Measurements from ENCODE around the gene ABTB2. TPM values are rescaled to one million over a fixed set of nuclear protein-coding genes. Genes with fewer than 3 reads are reported as not detected.

Gene ABTB2
- total and polyA plus RNA-seq, 4 donors, result 0.73 to 3.3 (median 2.7) TPM

DNA sequence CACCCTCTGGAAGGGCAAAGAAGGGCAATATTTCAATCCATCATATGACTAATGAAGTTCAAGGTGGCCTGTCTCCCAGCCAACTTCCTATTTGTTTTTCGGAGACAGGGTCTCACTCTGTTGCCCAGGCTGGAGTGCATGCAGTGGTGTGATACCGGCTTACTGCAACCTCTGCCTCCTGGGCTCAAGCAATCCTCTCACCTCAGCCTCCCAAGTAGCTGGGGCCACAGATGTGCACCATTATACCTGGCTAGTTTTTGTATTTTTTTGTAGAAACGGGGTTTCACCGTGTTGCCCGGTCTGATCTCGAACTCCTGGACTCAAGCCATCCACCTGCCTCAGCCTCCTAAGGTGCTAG lies 13.4 kb downstream of the ABTB2 start:
- no peak for ATAC-seq (ENCODE audit: insufficient read depth, low FRiP score)
- H3K27ac ChIP-seq (ENCODE audit: low read depth in 1 of 2, low read length in 1 of 2), result no peak overlapping the region
- H3K9ac ChIP-seq (ENCODE audit: insufficient read depth in 1 of 2, low read length in 2 of 2), result no peak overlapping the region
- no peaks in the 10 kb centered on the region for H3K27me3 ChIP-seq (ENCODE audit: control insufficient read depth in 3 of 3, insufficient read depth in 3 of 3, low read length in 2 of 3)
- DNase-seq, result no peak
- no peak for TF ChIP-seq CTCF (IDR thresholded peaks at IDR 0.05; ENCODE audit: control extremely low read depth, extremely low read depth)
- no peaks in the 10 kb centered on the region for H3K36me3 ChIP-seq (ENCODE audit: control insufficient read depth in 4 of 4, insufficient read depth in 4 of 4, low read length in 4 of 4)
- H3K9me3 ChIP-seq (ENCODE audit: control insufficient read depth in 4 of 4, insufficient read depth in 3 of 4, low read length in 3 of 4), result no peaks in the 10 kb centered on the region
- WGBS, 2 donors, result 89 to 91% methylated on average over 6 of the region's 6 CpGs
- H3K4me1 ChIP-seq (ENCODE audit: control insufficient read depth in 5 of 5, insufficient read depth in 5 of 5, low read length in 5 of 5), result peaks cover 8 to 40% (median 10%) of the 10 kb centered on the region in 5 donors
- H3K4me3 ChIP-seq, result no peak overlapping the region

DNA sequence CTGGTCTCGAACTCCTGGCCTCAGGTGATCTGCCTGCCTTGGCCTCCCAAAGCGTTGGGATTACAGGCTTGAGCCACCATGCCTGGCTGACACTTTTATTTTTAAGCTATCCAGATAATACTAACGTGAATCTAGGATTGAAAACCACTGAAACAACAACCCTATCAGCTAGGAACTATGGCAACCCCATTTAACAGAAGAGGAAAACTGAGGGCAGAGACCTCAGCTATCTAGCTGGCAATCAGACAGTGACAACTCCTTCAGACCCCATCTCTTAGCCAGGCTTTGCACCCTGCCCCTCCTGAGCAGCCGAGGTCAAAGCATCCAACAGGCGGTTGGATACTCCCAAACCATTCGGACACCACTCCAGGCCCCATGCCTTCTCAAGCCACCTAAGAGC lies 14.1 kb downstream of the ABTB2 start:
- DNase-seq, result no peak
- ATAC-seq (ENCODE audit: insufficient read depth, low FRiP score), result no peak
- no peak for TF ChIP-seq CTCF (IDR thresholded peaks at IDR 0.05; ENCODE audit: control extremely low read depth, extremely low read depth)
- no peaks in the 10 kb centered on the region for H3K9me3 ChIP-seq (ENCODE audit: control insufficient read depth in 4 of 4, insufficient read depth in 3 of 4, low read length in 3 of 4)
- H3K4me3 ChIP-seq, result no peak overlapping the region
- H3K9ac ChIP-seq (ENCODE audit: insufficient read depth in 1 of 2, low read length in 2 of 2), result no peak overlapping the region
- WGBS, 2 donors, result 96 to 98% methylated on average over 6 of the region's 6 CpGs
- H3K27me3 ChIP-seq (ENCODE audit: control insufficient read depth in 3 of 3, insufficient read depth in 3 of 3, low read length in 2 of 3), result no peaks in the 10 kb centered on the region
- no peaks in the 10 kb centered on the region for H3K36me3 ChIP-seq (ENCODE audit: control insufficient read depth in 4 of 4, insufficient read depth in 4 of 4, low read length in 4 of 4)
- no peak overlapping the region for H3K27ac ChIP-seq (ENCODE audit: low read depth in 1 of 2, low read length in 1 of 2)
- peaks cover 4 to 36% (median 10%) of the 10 kb centered on the region in 5 donors for H3K4me1 ChIP-seq (ENCODE audit: control insufficient read depth in 5 of 5, insufficient read depth in 5 of 5, low read length in 5 of 5)

GRCh38 chr11:34343153-34343552 lies 14.7 kb downstream of the ABTB2 start:
- H3K4me1 ChIP-seq (ENCODE audit: control insufficient read depth in 5 of 5, insufficient read depth in 5 of 5, low read length in 5 of 5), result peaks cover 3 to 35% (median 10%) of the 10 kb centered on the region in 5 donors
- DNase-seq (no peak), ATAC-seq (ENCODE audit: insufficient read depth, low FRiP score) (no peak)
- no peak overlapping the region for H3K9ac ChIP-seq (ENCODE audit: insufficient read depth in 1 of 2, low read length in 2 of 2)
- H3K9me3 ChIP-seq (ENCODE audit: control insufficient read depth in 4 of 4, insufficient read depth in 3 of 4, low read length in 3 of 4), result no peaks in the 10 kb centered on the region
- no peaks in the 10 kb centered on the region for H3K36me3 ChIP-seq (ENCODE audit: control insufficient read depth in 4 of 4, insufficient read depth in 4 of 4, low read length in 4 of 4)
- H3K27ac ChIP-seq (ENCODE audit: low read depth in 1 of 2, low read length in 1 of 2), result no peak overlapping the region
- 96 to 98% methylated on average over 3 of the region's 3 CpGs for WGBS, 2 donors
- H3K27me3 ChIP-seq (ENCODE audit: control insufficient read depth in 3 of 3, insufficient read depth in 3 of 3, low read length in 2 of 3), result no peaks in the 10 kb centered on the region
- no peak overlapping the region for H3K4me3 ChIP-seq
- no peak for TF ChIP-seq CTCF (IDR thresholded peaks at IDR 0.05; ENCODE audit: control extremely low read depth, extremely low read depth)

DNA sequence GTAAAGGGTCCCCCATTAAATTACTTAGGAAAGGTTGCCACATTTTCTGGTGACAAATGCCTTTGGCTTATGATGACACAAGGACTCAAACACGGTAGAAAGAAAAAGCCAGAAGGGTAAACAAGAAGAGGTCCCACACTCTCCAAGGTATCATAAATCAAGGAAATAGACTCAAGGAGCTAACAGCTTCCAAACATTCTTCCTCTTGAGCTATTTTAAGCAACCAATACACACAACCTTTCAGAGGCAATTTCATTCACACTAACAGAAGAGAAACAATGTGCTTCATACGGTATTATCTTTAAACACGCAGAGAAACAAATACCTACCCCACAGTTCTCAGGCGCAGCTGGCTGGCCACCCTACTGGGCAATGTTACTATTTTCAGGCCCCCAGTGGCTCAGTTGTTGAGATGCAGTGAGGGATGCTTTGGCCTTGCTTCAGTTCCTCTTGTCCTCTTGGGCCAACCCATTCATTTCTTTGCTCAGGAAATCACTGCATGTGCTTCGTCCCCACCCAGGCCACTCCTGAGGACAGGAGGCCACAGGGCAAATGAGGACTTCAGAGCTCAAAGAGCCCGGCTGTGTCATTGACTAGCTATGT lies 15.8 kb downstream of the ABTB2 start:
- Histone ChIP-seq H3K36me3 (ENCODE audit: control insufficient read depth in 4 of 4, insufficient read depth in 4 of 4, low read length in 4 of 4) (no peaks in the 10 kb centered on the region), H3K9me3 (ENCODE audit: control insufficient read depth in 4 of 4, insufficient read depth in 3 of 4, low read length in 3 of 4) (peaks cover 0 to 1% (median 0%) of the 10 kb centered on the region in 4 donors), H3K9ac (ENCODE audit: insufficient read depth in 1 of 2, low read length in 2 of 2) (no peak overlapping the region), H3K4me3 (no peak overlapping the region), H3K27ac (ENCODE audit: low read depth in 1 of 2, low read length in 1 of 2) (no peak overlapping the region), H3K27me3 (ENCODE audit: control insufficient read depth in 3 of 3, insufficient read depth in 3 of 3, low read length in 2 of 3) (no peaks in the 10 kb centered on the region), H3K4me1 (ENCODE audit: control insufficient read depth in 5 of 5, insufficient read depth in 5 of 5, low read length in 5 of 5) (peaks cover 3 to 35% (median 10%) of the 10 kb centered on the region in 5 donors)
- TF ChIP-seq CTCF (IDR thresholded peaks at IDR 0.05; ENCODE audit: control extremely low read depth, extremely low read depth), result no peak
- ATAC-seq (ENCODE audit: insufficient read depth, low FRiP score) (no peak), DNase-seq (peak in 2 of 3 donors; percentile 29 to 47)
- 41 to 58% methylated on average over 6 of the region's 6 CpGs for WGBS, 2 donors
